SU-DHL-6 (cell line): Measurements from ENCODE around the gene IL1R1.
"Not testable (repeated sequence)": the region's sequence is repeated elsewhere in the genome, so short reads cannot be mapped to it uniquely, and the experiment has no call there.

Experiments used
- H2AFZ ChIP-seq: fragments of 200-600 bp; sonication (generic); 2 replicates; pipeline ENCODE4 v1.6.1; 2014; ENCODE audit warnings: low read depth, mild to moderate bottlenecking, moderate library complexity, mixed read lengths, antibody characterized with exemption, low read length; ENCODE audit not compliant: severe bottlenecking
- H3F3A ChIP-seq: fragments of 200-600 bp; shearing (Covaris generic); 2 replicates; pipeline ENCODE4 v1.6.0; 2016; ENCODE audit warnings: antibody characterized with exemption, mild to moderate bottlenecking; ENCODE audit not compliant: insufficient read depth
- H3K27ac ChIP-seq: fragments of 200-600 bp; sonication (generic); 2 replicates; pipeline ENCODE4 v1.5.1; 2016; ENCODE audit warnings: low read depth, mild to moderate bottlenecking, low read length, moderate library complexity, mixed read lengths
- H3K27me3 ChIP-seq: fragments of 200-600 bp; sonication (generic), shearing (Covaris generic); 2 replicates; pipeline ENCODE4 v1.6.0; 2014; ENCODE audit warnings: mild to moderate bottlenecking, low read length
- H3K36me3 ChIP-seq: fragments of 200-600 bp; sonication (generic); 2 replicates; pipeline ENCODE4 v1.6.1; 2014; ENCODE audit warnings: mild to moderate bottlenecking, low read length, mixed read lengths
- H3K4me2 ChIP-seq: fragments of 300-600, 200-600 bp; shearing (Covaris generic), sonication (generic); 2 replicates; pipeline ENCODE4 v1.6.0; 2014; ENCODE audit warnings: low read length, low read depth, mild to moderate bottlenecking; ENCODE audit not compliant: poor library complexity, severe bottlenecking
- H3K4me3 ChIP-seq: fragments of 200-600 bp; sonication (generic); 2 replicates; pipeline ENCODE4 v1.5.1; 2014; ENCODE audit warnings: antibody characterized with exemption, low read length, mild to moderate bottlenecking, mixed read lengths; ENCODE audit not compliant: insufficient read depth, poor library complexity, severe bottlenecking
- H3K79me2 ChIP-seq: fragments of 200-600 bp; sonication (generic); 2 replicates; pipeline ENCODE4 v1.6.1; 2014; ENCODE audit warnings: mild to moderate bottlenecking, low read length, moderate library complexity; ENCODE audit not compliant: insufficient read depth
- H3K9ac ChIP-seq: fragments of 200-600 bp; sonication (generic); 2 replicates; pipeline ENCODE4 v1.7.0; 2014; ENCODE audit warnings: mild to moderate bottlenecking, low read length
- H3K9me2 ChIP-seq: fragments of 200-600 bp; sonication (generic); replicated peaks from 2 replicates; pipeline ENCODE4 v1.6.1; 2014; ENCODE audit warnings: low read length; ENCODE audit not compliant: insufficient read depth
- H3K9me3 ChIP-seq: fragments of 200-600 bp; sonication (generic); 2 replicates; pipeline ENCODE4 v1.6.1; 2014; ENCODE audit warnings: low read length, mixed read lengths; ENCODE audit not compliant: insufficient read depth
- H4K20me1 ChIP-seq: fragments of 200-600 bp; sonication (generic); 2 replicates; pipeline ENCODE4 v1.6.1; 2014; ENCODE audit warnings: low read depth, mild to moderate bottlenecking, antibody characterized with exemption, low read length, moderate library complexity, mixed read lengths
- CTCF ChIP-seq: fragments of 200-600 bp; sonication (generic); IDR thresholded peaks from one replicate; pipeline ENCODE4 v1.5.1; 2017; ENCODE audit warnings: antibody characterized with exemption, mild to moderate bottlenecking, low read length, moderate library complexity; ENCODE audit not compliant: insufficient read depth, poor library complexity, severe bottlenecking
- EZH2phosphoT487 ChIP-seq: fragments of 200-600 bp; sonication (generic), shearing (Covaris generic); conservative IDR thresholded peaks from 2 replicates; pipeline ENCODE4 v1.6.1; 2018; ENCODE audit warnings: mild to moderate bottlenecking, antibody characterized with exemption, low read length, moderate library complexity, mixed read lengths

IL1R1 gene

GRCh38 chr2:102120701-102121159 lies 21.8 kb upstream of the IL1R1 start:
- H2AFZ ChIP-seq, result no peak overlapping the region
- no peak overlapping the region for H3K9ac ChIP-seq
- H4K20me1 ChIP-seq, result no peaks in the 10 kb centered on the region
- no peak overlapping the region for H3K4me3 ChIP-seq
- H3K27me3 ChIP-seq, result no peaks in the 10 kb centered on the region
- no peaks in the 10 kb centered on the region for H3K9me3 ChIP-seq
- H3K27ac ChIP-seq, result no peak overlapping the region
- H3K79me2 ChIP-seq, result no peaks in the 10 kb centered on the region
- no peak overlapping the region for H3K4me2 ChIP-seq
- TF ChIP-seq CTCF, result no peak
- no peaks in the 10 kb centered on the region for H3K9me2 ChIP-seq
- H3F3A ChIP-seq, result no peaks in the 10 kb centered on the region
- H3K36me3 ChIP-seq, result no peaks in the 10 kb centered on the region

DNA sequence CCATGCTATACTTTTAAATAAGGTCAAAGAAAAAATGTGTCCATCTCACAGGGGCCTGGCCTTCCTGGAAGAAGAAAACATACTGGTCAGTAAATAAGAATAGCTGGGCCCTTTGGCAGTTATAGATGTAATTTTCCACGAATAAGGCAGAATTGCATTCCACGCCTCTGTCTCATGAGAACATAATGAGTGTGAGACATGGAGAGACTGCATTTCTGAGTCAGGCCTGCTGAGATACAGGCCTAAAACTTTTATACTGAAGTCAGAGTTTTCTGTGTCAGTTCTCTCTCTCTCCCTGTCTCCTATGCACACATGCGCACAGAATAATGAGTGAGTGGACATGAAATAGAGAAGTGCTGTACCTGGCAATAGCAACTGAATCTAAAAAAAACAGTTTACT lies 20.4 kb upstream of the IL1R1 start:
- Histone ChIP-seq H3K9ac (no peak overlapping the region), H3K36me3 (no peaks in the 10 kb centered on the region), H4K20me1 (no peaks in the 10 kb centered on the region), H2AFZ (no peak overlapping the region), H3K4me3 (no peak overlapping the region), H3F3A (no peaks in the 10 kb centered on the region), H3K27ac (no peak overlapping the region), H3K4me2 (no peak overlapping the region), H3K9me3 (no peaks in the 10 kb centered on the region), H3K9me2 (no peaks in the 10 kb centered on the region), H3K27me3 (no peaks in the 10 kb centered on the region), H3K79me2 (no peaks in the 10 kb centered on the region)
- TF ChIP-seq EZH2phosphoT487, result no peak
- no peak for TF ChIP-seq CTCF

GRCh38 chr2:102122909-102123308 lies 19.6 kb upstream of the IL1R1 start:
- no peaks in the 10 kb centered on the region for H4K20me1 ChIP-seq
- H3K9me3 ChIP-seq, result no peaks in the 10 kb centered on the region
- no peak for TF ChIP-seq CTCF
- TF ChIP-seq EZH2phosphoT487, result no peak
- no peak overlapping the region for H3K4me2 ChIP-seq
- no peak overlapping the region for H3K9ac ChIP-seq
- no peak overlapping the region for H3K27ac ChIP-seq
- no peaks in the 10 kb centered on the region for H3K9me2 ChIP-seq
- H2AFZ ChIP-seq, result no peak overlapping the region
- H3K79me2 ChIP-seq, result no peaks in the 10 kb centered on the region
- H3K4me3 ChIP-seq, result no peak overlapping the region
- no peaks in the 10 kb centered on the region for H3K27me3 ChIP-seq
- no peaks in the 10 kb centered on the region for H3K36me3 ChIP-seq
- H3F3A ChIP-seq, result no peaks in the 10 kb centered on the region

GRCh38 chr2:102124421-102124820 lies 18.1 kb upstream of the IL1R1 start:
- H3K9me2 ChIP-seq, H3K9me3 ChIP-seq, H3K27me3 ChIP-seq, H3K79me2 ChIP-seq, H3K27ac ChIP-seq, H2AFZ ChIP-seq, H3K9ac ChIP-seq, H4K20me1 ChIP-seq, H3F3A ChIP-seq, H3K4me3 ChIP-seq, H3K4me2 ChIP-seq, H3K36me3 ChIP-seq: not testable (repeated sequence)
